DMS 273 treated with DMSO at 0.1 percent for 48 hours (cell line): ENCODE measurements around the gene LMO7.
A peak's percentile ranks its signal among the peaks of the same experiment; 100 is the strongest.
"Not testable (repeated sequence)": the region's sequence is repeated elsewhere in the genome, so short reads cannot be mapped to it uniquely, and the experiment has no call there.

Experiments used
- DNase-seq: peaks from one replicate; lab custom pipeline; 2025; lab: John Stamatoyannopoulos, UW

The LMO7 gene

GRCh38 chr13:75743072-75743471 is 106.9 kb downstream of the LMO7 start:
- not testable (repeated sequence) for DNase-seq

DNA sequence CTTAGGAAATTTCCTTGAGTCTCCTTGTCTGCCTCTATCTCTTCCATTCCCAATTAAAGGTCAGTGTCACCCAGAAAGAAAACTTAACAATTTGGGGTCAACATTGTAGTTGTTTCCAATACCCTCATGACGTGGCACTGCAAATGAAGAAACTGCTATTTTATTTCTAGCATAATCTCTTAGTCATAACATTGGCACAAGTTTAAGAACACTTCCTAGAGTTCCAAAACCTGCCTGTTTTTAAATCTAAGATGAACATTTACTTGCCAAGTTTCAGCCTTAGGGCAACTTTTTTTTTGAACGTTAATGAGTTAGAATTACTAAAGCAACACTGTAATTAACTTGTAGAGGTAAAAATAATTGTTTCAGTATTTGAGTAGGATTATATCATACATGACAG is 108.0 kb downstream of the LMO7 start:
- no peak for DNase-seq

GRCh38 chr13:75745387-75745786 is 109.3 kb downstream of the LMO7 start:
- no peak for DNase-seq

DNA sequence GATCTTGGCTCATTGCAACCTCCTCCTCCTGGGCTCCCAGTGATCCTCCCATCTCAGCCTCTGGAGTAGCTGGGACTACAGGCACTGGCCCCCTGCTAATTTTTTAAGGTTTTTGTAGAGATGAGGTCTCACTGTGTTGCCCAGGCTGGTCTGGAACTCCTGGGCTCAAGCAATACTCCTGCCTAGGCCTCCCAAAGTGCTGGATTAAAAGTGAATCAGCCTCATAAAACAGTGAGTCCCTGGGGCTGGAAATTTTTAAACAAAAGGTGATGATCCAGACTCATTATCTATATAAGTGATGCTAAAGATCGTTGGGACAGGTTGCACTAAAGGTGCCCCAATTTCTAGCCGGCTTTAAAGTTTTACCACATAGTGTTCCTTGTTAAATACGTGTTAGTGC is 112.7 kb downstream of the LMO7 start:
- no peak for DNase-seq

- DNase-seq, result no peak
These were observed 113.3 kb downstream of the LMO7 start for GRCh38 chr13:75749407-75749806.

- DNase-seq, result no peak
These were observed 115.2 kb downstream of the LMO7 start for GRCh38 chr13:75751350-75751749.

- DNase-seq, result no peak
These were observed 116.7 kb downstream of the LMO7 start for GRCh38 chr13:75752826-75753225.

DNA sequence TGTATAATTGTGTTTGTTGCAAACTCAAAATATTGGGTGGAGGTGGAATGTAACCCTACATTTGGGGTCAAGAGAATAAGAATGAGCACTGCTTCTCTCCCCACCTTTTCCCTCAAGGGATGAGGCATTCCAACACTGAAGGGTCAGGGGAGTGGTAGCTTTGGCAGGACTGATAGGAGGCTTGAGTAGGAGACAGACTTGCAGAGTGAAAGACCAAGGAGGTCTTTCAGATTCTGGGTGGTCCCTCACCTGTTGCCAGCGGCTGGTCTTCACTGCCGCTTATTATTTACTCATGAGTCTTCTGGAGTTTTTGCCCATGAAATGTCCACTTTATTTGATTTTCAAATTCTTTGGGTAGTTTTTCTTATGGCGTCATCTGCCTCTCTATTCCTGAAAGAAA is 118.8 kb downstream of the LMO7 start:
- DNase-seq, result no peak

DNA sequence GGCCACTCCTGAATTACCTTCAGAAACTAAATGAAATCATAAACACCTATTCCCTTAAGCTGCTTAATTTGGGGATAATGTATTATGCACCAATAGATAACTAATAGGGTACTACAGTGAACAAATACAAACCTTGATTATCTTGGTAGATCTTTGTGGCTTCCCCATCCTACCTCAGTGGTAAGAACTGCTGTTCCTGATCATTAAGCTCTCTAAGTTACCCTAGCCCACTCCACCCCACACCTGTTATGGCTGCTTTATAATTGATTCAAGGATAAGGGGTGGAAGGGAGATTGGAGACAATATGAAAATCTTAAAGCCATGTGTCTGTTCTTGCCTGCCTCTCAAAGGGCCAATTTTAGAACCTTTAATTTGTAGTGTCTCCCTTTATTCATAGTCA is 121.2 kb downstream of the LMO7 start:
- DNase-seq, result no peak

GRCh38 chr13:75759531-75759930 is 123.4 kb downstream of the LMO7 start:
- DNase-seq, result no peak

- DNase-seq, result peak; percentile 40
These were observed 124.2 kb downstream of the LMO7 start for GRCh38 chr13:75760131-75761021.

GRCh38 chr13:75761369-75761768 is 125.2 kb downstream of the LMO7 start:
- no peak for DNase-seq

DNA sequence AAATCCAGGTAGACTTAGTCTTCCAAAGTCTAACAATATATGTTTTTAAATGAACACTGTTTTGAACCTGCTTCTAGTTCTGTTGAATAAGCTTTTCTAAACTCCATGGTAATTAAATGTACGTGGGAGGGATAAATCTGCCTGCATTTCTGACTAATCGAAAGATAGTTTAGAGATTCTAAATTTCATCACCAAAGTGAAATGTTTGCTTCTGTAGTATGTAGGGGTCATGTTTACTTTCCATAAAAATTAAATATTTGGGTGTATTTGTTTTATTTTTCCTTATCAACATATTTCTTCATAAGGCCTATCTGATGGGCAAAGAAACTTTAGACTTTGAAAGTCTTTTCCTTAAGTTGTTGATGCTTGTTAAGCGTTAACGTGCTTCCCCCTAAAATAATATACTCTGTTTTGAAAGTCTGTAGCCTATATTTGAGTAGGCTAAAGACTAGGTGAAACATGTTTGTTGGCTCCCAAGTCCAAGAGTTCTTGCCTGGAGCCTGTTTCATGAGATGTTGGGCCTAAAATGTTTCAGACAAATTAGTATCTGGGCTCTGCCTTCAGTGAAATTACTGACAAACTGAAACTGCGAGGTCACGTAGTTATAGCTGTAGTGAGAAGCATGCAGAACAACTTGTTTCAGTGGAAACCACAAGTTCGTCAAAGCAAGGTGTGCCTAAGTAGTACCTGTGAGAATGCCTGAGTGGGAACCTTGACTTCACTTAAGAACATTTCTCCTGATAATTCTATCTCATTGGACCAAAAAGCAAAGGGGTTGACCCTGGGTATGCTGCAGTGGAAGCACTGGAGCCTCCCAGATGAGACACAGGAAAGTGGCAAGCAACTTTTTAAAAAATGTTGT is 126.2 kb downstream of the LMO7 start:
- no peak for DNase-seq

DNA sequence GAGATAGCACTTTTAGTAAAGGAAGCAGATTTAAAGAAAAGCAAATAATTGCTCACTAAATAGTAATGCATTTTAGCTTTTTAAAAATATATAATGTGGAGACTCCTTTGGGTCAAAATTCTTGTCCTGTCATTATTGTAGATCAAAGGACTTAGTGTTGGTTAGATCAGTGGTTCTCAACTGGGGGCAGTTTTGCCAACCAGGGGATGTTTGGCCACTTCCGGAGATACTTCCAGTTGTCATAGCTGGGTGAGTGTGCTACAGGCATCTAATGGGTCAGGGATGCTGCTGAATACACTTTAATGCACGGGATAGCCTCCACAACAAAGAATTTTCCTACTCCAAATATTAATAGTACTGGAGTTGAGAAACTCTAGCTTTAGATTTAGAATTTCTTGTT is 126.8 kb downstream of the LMO7 start:
- no peak for DNase-seq

DNA sequence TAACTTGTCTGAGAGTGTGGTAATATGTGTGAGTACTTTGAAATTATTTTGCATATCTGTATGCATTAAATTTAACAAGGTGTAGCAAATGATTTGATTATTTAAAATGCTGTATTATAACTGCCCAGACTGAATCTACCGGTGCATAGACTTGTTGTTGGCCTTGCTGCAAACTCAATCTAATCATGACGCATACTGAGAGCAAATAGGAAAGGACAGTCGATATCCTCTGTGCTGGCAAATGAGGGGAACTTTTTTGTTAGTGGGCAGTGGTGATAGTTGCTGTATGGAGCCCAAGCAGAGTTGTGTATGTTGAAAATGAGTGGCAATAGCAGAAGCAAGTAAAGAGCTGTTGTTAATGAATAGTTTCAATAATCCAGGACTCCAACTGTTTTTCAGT is 127.4 kb downstream of the LMO7 start:
- DNase-seq, result no peak

DNA sequence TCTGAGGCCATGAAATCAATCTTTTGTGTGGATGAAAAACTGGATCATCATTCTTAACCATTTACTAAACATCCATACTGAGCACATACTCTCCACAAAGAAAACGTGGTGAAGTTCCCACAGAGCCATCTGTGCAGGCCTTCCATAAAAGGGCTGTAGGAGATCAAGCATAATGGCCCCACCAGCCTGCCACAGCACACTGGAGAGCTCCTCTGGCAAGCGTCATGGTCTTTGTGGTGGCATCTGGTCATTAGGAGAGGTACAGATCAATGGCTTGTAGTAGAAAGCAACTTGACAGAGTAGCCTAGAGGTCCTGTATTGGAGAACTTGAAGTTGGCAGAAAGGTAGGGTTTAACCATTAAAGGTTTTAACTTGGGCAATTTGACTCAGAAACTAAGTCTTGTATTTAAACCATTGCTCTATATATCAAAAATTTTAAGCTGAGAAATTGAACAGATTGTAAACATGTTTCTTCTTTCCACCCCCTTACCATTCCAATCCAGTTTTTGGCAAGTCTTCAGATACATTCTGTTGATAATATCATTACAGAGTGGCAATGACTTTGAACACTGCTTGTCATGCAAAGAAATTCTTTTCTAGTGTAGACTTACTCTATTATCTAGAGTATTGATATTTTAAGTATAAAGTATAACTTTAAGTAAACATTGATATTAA is 128.3 kb downstream of the LMO7 start:
- DNase-seq, result peak; percentile 90

DNA sequence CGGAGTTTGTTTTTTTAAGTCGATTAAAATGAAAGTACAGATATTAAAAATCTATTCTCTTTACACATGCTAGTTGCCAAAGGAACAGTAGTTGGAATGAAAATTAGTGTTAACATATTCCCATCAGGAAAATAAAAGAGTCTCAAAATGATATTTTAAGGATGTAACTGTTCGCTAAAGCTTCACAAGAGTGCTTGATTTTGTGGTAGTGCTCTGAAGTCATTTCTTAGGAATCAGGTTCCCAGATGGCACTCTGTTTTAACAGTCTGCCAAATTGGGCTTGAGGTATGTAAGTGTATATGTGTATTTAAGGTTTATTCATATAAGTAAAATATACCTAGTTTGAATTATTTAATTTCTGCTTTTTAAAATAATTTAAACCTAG is 128.8 kb downstream of the LMO7 start:
- peak; percentile 63 for DNase-seq

DNA sequence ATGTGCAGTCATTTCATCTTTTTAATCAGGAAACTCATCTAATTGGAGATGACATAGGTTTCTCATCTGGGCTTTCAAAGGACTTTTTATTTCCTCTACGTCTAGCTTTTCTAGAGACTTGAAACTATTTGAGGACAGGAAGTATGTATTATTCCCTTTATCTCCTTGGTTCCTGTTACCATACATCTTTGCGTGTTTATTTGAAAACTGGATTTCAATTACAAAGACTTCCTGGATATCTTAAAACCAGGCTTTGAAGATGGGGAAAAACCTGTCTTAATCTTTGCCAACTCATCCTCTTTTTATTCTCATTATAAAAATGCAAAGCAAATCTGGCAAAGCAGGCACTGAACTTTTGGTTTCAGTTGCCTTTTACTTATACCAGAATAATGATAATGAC is 130.5 kb downstream of the LMO7 start:
- DNase-seq, result no peak

GRCh38 chr13:75769141-75769905 is 133.2 kb downstream of the LMO7 start:
- no peak for DNase-seq

GRCh38 chr13:75770164-75770563 is 134.0 kb downstream of the LMO7 start:
- DNase-seq, result no peak

DNA sequence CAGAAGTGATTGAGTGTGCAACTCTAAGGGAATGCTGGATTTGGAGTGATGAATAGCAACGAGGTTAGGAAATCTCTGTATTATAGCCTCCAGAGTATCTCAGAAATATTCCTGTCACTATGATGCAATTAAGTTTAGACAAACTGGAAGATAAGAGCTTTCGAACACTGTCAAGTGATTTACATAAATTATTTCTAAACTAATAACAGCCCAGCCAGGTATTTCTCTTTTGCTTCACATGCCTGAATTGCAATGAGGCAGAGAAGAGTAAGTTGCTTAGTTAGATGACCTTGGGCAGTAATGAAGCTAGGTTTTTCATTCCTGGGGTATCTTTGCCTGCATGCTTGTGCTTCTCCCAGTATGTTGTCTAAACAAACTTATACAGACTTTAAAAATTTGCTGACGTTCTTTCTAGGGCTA is 134.5 kb downstream of the LMO7 start:
- DNase-seq, result no peak

DNA sequence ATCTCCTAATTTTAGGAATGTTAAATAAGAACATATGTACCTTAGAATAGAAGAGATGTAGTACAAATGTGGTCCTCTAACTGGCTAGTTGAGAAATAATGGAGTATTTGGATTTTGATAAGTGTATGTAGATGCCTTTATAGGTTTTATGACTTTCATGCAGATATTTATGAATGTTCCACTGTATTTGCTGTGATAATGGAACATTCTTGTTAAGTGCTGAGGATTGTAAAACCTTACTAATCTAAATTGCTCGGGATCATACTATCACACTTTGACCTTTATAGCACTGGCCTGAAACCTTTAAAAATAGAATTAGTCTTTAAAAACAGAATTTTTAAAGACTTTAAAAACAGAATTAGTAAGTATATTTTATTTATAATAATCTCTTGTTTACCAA is 135.1 kb downstream of the LMO7 start:
- no peak for DNase-seq
